HUES64 (cell line): ENCODE measurements around the gene DCDC2C.

ENCODE experiments used
- H3K27ac ChIP-seq: 2 replicates; pipeline ENCODE4 v1.7.0; 2013; ENCODE audit warnings: low read depth, low read length, inconsistent platforms
- H3K27me3 ChIP-seq: 2 replicates; pipeline ENCODE4 v1.6.1; 2013; ENCODE audit warnings: mild to moderate bottlenecking, low read length; ENCODE audit not compliant: insufficient read depth
- H3K36me3 ChIP-seq: 2 replicates; pipeline ENCODE4 v1.6.1; 2013; ENCODE audit warnings: mild to moderate bottlenecking, low read length; ENCODE audit not compliant: insufficient read depth
- H3K4me1 ChIP-seq: 2 replicates; pipeline ENCODE4 v1.6.1; 2013; ENCODE audit warnings: mild to moderate bottlenecking, low read length, moderate library complexity; ENCODE audit not compliant: insufficient read depth
- H3K4me3 ChIP-seq: 2 replicates; pipeline ENCODE4 v1.5.1; 2013; ENCODE audit warnings: mild to moderate bottlenecking, low read length, moderate library complexity
- H3K9ac ChIP-seq: 2 replicates; pipeline ENCODE4 v1.6.1; 2013; ENCODE audit warnings: mild to moderate bottlenecking, low read depth, low read length
- H3K9me3 ChIP-seq: 2 replicates; pipeline ENCODE4 v1.6.1; 2013; ENCODE audit warnings: low read depth, low read length; ENCODE audit not compliant: insufficient read depth
- WGBS: fragments of 150-250, 120-280 bp; methylation state at CpG from one replicate; pipeline ENCODE4 v1.1.7; 2013; ENCODE audit warnings: missing lambda C conversion rate; 5-methylcytosine and 5-hydroxymethylcytosine counted together

DCDC2C gene

GRCh38 chr2:3751251-3751650, 47.9 kb downstream of the DCDC2C start:
- Histone ChIP-seq H3K9ac (no peak overlapping the region), H3K27me3 (no peaks in the 10 kb centered on the region), H3K27ac (no peak overlapping the region), H3K4me3 (no peak overlapping the region), H3K4me1 (no peaks in the 10 kb centered on the region; the same call in 1 of the 2 replicates), H3K9me3 (no peaks in the 10 kb centered on the region), H3K36me3 (no peaks in the 10 kb centered on the region)
- 92% methylated on average over 7 of the region's 7 CpGs for WGBS

GRCh38 chr2:3751806-3752205, 48.4 kb downstream of the DCDC2C start:
- 72% methylated on average over 5 of the region's 5 CpGs for WGBS
- no peaks in the 10 kb centered on the region for H3K27me3 ChIP-seq
- no peak overlapping the region for H3K27ac ChIP-seq
- no peaks in the 10 kb centered on the region for H3K36me3 ChIP-seq
- no peaks in the 10 kb centered on the region; the same call in 1 of the 2 replicates for H3K4me1 ChIP-seq
- H3K4me3 ChIP-seq: no peak overlapping the region
- no peaks in the 10 kb centered on the region for H3K9me3 ChIP-seq
- H3K9ac ChIP-seq: no peak overlapping the region

- no peak overlapping the region for H3K4me3 ChIP-seq
- no peak overlapping the region for H3K9ac ChIP-seq
- H3K4me1 ChIP-seq: no peaks in the 10 kb centered on the region; the same call in 1 of the 2 replicates
- WGBS: 94% methylated on average over 6 of the region's 6 CpGs
- H3K36me3 ChIP-seq: no peaks in the 10 kb centered on the region
- no peak overlapping the region for H3K27ac ChIP-seq
- H3K9me3 ChIP-seq: no peaks in the 10 kb centered on the region
- no peaks in the 10 kb centered on the region for H3K27me3 ChIP-seq
Measured at GRCh38 chr2:3752376-3752775, 49.0 kb downstream of the DCDC2C start.

GRCh38 chr2:3753561-3753960, 50.2 kb downstream of the DCDC2C start:
- H3K27ac ChIP-seq: no peak overlapping the region
- no peak overlapping the region for H3K4me3 ChIP-seq
- no peak overlapping the region for H3K9ac ChIP-seq
- no peaks in the 10 kb centered on the region; the same call in 1 of the 2 replicates for H3K4me1 ChIP-seq
- no peaks in the 10 kb centered on the region for H3K9me3 ChIP-seq
- H3K27me3 ChIP-seq: no peaks in the 10 kb centered on the region
- no peaks in the 10 kb centered on the region for H3K36me3 ChIP-seq
- 93% methylated on average over 8 of the region's 8 CpGs for WGBS

GRCh38 chr2:3754280-3754679, 50.9 kb downstream of the DCDC2C start:
- H3K27ac ChIP-seq: no peak overlapping the region
- 53% methylated on average over 5 of the region's 5 CpGs for WGBS
- H3K4me1 ChIP-seq: no peaks in the 10 kb centered on the region; the same call in 1 of the 2 replicates
- H3K27me3 ChIP-seq: no peaks in the 10 kb centered on the region
- H3K9me3 ChIP-seq: no peaks in the 10 kb centered on the region
- H3K4me3 ChIP-seq: no peak overlapping the region
- H3K9ac ChIP-seq: no peak overlapping the region
- no peaks in the 10 kb centered on the region for H3K36me3 ChIP-seq

GRCh38 chr2:3754795-3755194, 51.4 kb downstream of the DCDC2C start:
- H3K27me3 ChIP-seq: no peaks in the 10 kb centered on the region

GRCh38 chr2:3755277-3755676, 51.9 kb downstream of the DCDC2C start:
- no peak overlapping the region for H3K4me3 ChIP-seq
- 88% methylated on average over 3 of the region's 3 CpGs for WGBS
- no peak overlapping the region for H3K9ac ChIP-seq
- H3K27me3 ChIP-seq: no peaks in the 10 kb centered on the region
- no peaks in the 10 kb centered on the region for H3K36me3 ChIP-seq
- H3K9me3 ChIP-seq: no peaks in the 10 kb centered on the region
- no peaks in the 10 kb centered on the region; the same call in 1 of the 2 replicates for H3K4me1 ChIP-seq
- H3K27ac ChIP-seq: no peak overlapping the region

More at GRCh38 chr2:3754795-3755194, 51.4 kb downstream of the DCDC2C start:
- WGBS: 94% methylated on average over 3 of the region's 3 CpGs
- Histone ChIP-seq H3K4me3 (no peak overlapping the region), H3K27ac (no peak overlapping the region), H3K4me1 (no peaks in the 10 kb centered on the region; the same call in 1 of the 2 replicates), H3K36me3 (no peaks in the 10 kb centered on the region), H3K9ac (no peak overlapping the region), H3K9me3 (no peaks in the 10 kb centered on the region)

- H3K27ac ChIP-seq: no peak overlapping the region
- H3K36me3 ChIP-seq: no peaks in the 10 kb centered on the region
- WGBS: 88% methylated on average over 8 of the region's 8 CpGs
- no peaks in the 10 kb centered on the region; the same call in 1 of the 2 replicates for H3K4me1 ChIP-seq
- no peak overlapping the region for H3K9ac ChIP-seq
- H3K27me3 ChIP-seq: no peaks in the 10 kb centered on the region
- H3K4me3 ChIP-seq: no peak overlapping the region
- no peaks in the 10 kb centered on the region for H3K9me3 ChIP-seq
Measured at GRCh38 chr2:3756306-3756705, 52.9 kb downstream of the DCDC2C start.

GRCh38 chr2:3758906-3759305, 55.5 kb downstream of the DCDC2C start:
- 89% methylated on average over 7 of the region's 7 CpGs for WGBS
- no peaks in the 10 kb centered on the region for H3K9me3 ChIP-seq
- no peaks in the 10 kb centered on the region; the same call in 1 of the 2 replicates for H3K4me1 ChIP-seq
- no peaks in the 10 kb centered on the region for H3K27me3 ChIP-seq
- no peak overlapping the region for H3K4me3 ChIP-seq
- no peak overlapping the region for H3K27ac ChIP-seq
- no peak overlapping the region for H3K9ac ChIP-seq
- no peaks in the 10 kb centered on the region for H3K36me3 ChIP-seq

GRCh38 chr2:3759331-3759730, 56.0 kb downstream of the DCDC2C start:
- H3K9me3 ChIP-seq: no peaks in the 10 kb centered on the region
- H3K9ac ChIP-seq: no peak overlapping the region
- H3K4me1 ChIP-seq: no peaks in the 10 kb centered on the region
- no peak overlapping the region for H3K27ac ChIP-seq
- 91% methylated on average over 7 of the region's 7 CpGs for WGBS
- H3K4me3 ChIP-seq: no peak overlapping the region
- H3K36me3 ChIP-seq: no peaks in the 10 kb centered on the region
- H3K27me3 ChIP-seq: no peaks in the 10 kb centered on the region

GRCh38 chr2:3759761-3760160, 56.4 kb downstream of the DCDC2C start:
- H3K36me3 ChIP-seq: no peaks in the 10 kb centered on the region
- H3K4me1 ChIP-seq: no peaks in the 10 kb centered on the region
- H3K27me3 ChIP-seq: no peaks in the 10 kb centered on the region
- H3K9ac ChIP-seq: no peak overlapping the region
- H3K27ac ChIP-seq: no peak overlapping the region
- no peak overlapping the region for H3K4me3 ChIP-seq
- no peaks in the 10 kb centered on the region for H3K9me3 ChIP-seq
- WGBS: 87% methylated on average over 4 of the region's 4 CpGs

GRCh38 chr2:3761272-3761671, 57.9 kb downstream of the DCDC2C start:
- no peak overlapping the region for H3K4me3 ChIP-seq
- no peaks in the 10 kb centered on the region for H3K27me3 ChIP-seq
- no peaks in the 10 kb centered on the region for H3K9me3 ChIP-seq
- H3K9ac ChIP-seq: no peak overlapping the region
- no peaks in the 10 kb centered on the region for H3K36me3 ChIP-seq
- 93% methylated on average over 5 of the region's 5 CpGs for WGBS
- H3K4me1 ChIP-seq: no peaks in the 10 kb centered on the region
- no peak overlapping the region for H3K27ac ChIP-seq
